NCI-H345 (cell line): ENCODE measurements around the gene SSB.
"Not testable (repeated sequence)": the region's sequence is repeated elsewhere in the genome, so short reads cannot be mapped to it uniquely, and the experiment has no call there.

ENCODE experiments used
- DNase-seq: peaks from one replicate; lab custom pipeline; 2025; lab: John Stamatoyannopoulos, UW

Gene SSB

DNA sequence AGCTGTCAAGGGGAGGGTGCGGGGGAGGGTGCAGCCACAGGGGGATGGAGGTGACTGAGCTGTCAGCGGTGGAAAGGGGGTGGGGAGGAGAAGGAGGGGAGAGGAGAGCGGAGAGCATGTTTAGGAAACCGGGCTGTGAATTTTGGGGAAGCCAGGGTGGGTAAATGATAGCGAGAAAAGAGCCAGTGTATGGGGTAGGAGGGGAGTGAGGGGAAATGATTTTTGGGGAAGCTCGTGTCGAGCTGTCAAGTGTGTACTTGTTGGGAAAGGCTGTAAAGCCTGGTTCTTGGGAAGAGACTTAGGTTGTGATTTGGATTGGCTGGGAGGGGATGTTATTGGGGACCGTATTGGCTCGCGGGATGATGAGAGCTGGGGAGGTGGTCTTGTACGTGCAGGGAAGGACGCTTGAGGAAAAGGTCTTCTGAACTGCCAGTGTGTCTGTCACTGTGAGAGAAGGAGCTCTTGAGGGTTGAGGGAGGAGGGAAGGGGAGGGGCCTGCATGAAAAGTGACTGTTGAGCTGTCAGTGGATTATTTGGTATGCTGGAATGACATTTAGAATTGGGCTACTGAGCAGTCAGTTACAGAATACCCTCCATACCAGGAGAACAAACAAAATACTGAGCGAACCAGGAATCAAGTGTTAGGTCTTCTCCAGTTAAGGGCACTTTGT, 29.6 kb downstream of the SSB start:
- peak; percentile 45 for DNase-seq

DNA sequence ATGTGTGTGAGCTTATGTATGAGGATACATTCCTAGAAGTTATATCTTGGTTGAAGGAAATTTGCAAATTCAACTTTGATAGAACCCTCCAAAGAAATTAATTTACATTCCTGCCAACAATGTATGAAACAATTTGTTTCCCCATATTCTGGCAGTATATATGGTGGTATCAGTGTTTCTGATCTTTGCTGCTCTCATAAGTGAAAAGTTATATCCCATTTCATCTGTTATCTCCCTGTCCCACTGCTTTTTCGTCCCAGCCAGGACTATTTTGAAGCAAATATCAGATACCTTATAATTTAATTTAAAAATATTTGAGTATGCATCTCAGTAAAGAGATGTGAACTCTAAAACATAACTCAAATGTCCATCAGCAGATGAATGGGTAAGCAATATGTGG, 35.7 kb downstream of the SSB start:
- DNase-seq, result no peak

DNA sequence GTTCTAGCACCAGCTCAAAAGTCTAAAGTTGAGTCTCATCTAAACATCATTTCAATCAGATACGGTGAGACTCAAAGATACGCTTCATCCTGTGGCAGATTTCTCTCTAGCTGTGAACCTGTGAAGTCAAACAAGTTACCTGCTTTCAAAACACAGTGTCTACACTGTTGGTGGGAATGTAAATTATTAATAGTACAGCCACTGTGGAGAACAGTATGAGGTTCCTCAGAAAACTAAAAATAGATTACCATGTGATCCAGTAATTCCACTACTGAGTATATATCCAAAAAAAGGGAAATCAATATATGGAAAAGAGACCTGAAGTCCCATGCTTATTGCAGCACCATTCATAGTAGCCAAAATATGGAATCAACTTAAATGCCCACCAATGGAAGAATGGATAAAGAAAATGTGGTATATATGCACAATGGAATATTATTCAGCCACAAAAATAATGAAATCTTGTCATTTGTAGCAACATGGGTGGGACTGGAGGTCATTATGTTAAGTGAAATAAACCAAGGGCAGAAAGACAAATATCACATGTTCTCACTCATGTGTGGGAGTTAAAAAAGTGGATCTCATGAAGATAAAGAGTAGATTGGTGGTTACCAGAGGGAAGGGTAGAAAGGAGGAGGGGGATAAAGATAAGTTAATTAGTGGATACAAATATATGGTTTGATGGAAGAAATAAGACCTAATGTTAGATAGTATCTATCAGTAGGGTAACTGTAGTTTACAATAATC, 40.2 kb downstream of the SSB start:
- DNase-seq, result no peak

DNA sequence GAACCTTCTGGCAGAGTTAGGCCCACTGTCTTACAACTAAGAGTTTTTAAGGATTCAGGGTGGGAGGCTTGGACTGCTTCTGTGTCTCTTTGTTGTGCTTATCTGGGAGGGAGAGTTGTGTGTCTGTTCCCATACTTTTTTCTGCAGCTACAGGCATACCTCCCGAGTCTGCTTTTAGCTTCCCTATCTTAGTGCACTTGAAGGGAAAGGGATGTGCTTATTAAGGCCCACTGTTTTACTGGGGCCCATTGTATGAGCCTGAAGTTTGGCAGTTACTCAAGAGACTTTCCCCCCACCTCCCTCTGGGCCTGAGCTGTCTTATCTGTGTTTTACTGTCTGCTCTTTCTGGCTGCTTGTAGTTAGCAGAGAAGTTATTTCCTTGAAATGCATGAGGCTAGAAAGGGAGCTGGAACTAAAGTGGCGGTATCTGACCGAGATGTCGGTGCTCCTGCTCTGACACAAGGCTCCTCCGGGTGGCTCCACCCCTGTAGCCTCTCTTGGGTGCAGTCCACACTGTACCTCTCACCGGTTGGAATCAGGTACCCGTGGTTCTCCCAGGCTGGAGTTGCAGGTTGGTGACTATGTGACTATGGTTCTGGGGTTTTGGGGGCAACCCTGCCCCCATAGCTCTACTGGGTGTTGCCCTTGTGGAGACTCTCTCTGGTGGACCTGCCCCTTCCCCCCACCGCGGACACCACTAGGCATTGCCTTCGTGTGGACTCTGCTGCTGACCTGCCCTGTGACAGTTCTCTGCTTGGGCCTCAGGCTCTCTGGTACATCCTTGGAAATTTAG, 41.5 kb downstream of the SSB start:
- no peak for DNase-seq

DNA sequence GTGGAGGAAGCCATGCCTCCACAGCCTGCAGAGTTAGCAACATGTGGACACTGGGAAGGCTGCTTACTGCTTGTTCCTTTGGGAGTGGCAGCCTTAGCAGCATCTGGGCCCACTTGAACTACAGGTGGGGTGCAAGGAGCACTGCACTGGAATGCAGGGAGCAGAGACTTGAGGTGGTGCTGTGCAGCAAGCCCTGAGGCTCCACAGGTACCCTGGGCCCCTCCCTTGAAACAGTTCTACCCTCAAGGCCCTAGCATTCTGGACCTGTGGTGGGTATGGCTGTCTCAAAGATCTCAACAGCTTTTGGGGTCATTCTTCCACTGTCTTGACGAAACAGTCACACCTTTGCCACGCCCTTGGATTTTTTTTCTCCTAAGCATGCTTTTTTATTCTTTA, 42.1 kb downstream of the SSB start:
- no peak for DNase-seq

DNA sequence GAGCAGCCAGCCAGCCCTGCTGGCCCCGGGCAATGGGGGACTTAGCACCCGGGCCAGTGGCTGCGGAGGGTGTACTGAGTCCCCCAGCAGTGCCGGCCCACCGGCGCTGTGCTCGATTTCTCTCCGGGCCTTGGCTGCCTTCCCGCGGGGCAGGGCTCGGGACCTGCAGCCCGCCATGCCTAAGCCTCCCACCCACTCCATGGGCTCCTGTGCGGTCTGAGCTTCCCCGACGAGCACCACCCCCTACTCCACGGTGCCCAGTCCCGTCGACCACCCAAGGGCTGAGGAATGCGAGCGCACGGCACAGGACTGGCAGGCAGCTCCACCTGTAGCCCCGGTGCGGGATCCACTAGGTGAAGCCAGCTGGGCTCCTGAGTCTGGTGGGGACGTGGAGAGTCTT, 43.0 kb downstream of the SSB start:
- not testable (repeated sequence) for DNase-seq

DNA sequence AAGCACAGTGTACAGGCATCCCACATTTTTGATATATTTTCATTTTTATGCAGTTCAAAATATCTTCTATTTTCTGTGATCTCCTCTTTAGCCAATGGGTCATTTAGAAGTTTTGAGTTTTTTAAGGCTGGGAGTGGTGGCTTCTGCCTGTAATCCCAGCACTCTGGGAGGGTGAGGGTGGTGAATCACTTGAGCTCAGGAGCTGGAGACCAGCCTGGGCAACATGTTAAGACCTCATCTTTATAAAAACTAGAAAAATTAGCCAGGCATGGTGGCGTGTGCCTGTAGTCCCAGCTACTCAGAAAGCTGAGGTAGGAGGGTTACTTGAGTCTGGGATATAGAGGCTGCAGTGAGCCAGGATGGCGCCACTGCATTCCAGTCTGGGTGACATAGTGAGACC, 46.3 kb downstream of the SSB start:
- no peak for DNase-seq

DNA sequence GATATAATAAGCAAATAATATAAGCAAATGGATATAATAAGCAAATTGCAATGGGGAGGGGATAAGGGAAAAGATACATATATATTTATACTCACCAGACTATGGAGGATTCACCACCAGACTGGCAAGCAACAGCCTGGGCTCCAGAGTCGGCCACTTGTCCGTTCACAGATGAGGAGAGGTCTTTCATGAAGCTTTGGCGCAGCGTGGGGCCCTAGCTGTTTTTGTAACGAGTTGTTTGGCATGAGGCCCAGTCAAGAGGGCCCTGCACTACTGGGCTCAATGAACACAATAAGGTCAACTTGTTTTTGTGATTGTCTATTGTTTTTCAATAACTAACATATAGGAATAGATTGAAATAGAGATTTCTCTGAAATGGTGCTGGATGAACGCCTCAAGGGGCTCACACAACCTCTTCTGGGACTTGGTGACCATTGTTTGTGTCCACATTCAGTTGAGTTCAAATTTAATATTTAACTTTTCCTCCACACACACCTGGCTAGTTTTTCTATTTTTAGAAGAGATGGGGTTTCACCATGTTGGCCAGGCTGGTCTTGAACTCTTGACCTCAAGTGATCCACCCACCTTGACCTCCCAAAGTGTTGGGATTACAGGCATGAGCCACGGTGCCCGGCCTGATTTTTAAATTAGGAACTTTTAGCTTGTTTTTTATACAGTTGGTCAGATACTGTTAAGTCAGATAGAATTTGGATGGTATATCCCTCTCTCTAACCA, 50.5 kb downstream of the SSB start:
- peak; percentile 90 for DNase-seq

DNA sequence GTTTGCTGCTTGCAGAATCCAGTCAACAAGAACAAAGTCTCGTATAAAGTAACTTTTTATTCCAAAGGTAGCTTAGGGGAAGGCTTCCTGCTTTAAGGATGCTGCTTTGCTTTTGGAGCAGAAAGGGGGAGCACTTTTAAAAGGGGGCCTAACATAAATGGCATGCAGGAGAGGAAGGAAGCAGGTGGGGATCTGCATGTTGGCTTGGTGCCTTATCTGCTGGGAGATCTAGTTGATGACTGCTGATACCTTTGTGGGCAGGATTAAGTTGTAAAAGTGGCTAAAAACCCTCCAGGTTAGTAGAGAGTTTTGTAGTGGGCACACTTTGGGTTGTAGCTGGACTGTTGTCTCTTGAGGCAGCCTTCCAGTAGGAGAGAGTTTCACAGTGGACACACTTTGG, 51.0 kb downstream of the SSB start:
- DNase-seq, result peak; percentile 46

DNA sequence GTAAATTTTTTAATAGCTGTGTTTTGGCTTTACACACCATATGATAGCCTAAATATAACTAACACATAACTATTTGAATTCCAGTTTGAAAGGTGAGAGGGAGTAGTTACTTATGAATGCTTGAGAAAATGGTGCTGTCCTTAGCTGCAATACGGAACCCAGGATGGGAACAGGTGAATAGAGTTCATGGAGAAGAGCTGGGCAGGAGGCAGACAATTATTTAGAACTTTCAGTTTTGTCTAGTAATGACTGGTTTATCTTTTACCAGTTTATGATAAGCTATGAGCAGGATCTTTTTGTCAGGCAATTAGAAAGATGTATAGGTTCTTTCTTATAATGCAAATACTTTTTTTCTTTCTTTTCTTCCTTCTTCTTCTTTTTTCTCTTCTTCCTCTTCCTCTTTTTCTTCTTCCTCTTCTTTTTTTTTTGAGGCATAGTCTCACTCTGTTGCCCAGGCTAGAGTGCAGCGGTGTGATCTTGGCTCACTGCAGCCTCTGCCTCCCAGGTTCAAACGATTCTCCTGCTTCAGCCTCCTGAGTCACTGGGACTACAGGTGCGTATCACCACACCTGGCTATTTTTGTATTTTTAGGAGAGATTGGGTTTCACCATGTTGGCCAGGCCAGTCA, 54.5 kb downstream of the SSB start:
- DNase-seq, result no peak

DNA sequence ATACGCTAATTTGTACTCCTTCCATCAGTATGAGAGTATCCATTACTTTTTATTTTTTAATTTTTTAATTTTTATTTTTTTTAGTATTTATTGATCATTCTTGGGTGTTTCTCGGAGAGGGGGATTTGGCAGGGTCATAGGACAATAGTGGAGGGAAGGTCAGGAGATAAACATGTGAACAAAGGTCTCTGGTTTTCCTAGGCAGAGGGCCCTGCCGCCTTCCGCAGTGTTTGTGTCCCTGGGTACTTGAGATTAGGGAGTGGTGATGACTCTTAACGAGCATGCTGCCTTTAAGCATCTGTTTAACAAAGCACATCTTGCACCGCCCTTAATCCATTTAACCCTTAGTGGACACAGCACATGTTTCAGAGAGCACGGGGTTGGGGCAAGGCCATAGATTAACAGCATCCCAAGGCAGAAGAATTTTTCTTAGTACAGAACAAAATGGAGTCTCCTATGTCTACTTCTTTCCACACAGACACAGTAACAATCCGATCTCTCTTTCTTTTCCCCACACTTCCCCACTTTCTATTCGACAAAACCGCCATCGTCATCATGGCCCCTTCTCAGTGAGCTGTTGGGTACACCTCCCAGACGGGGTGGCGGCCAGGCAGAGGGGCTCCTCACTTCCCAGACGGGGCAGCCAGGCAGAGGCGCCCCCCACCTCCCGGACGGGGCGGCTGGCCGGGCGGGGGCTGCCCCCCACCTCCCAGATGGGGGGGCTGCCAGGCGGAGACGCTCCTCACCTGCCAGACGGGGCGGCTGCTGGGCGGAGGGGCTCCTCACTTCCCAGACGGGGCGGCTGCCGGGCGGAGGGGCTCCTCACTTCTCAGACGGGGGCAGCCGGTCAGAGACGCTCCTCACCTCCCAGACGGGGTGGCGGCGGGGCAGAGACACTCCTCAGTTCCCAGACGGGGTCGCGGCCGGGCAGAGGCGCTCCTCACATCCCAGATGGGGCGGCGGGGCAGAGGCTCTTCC, 56.9 kb downstream of the SSB start:
- not testable (repeated sequence) for DNase-seq

DNA sequence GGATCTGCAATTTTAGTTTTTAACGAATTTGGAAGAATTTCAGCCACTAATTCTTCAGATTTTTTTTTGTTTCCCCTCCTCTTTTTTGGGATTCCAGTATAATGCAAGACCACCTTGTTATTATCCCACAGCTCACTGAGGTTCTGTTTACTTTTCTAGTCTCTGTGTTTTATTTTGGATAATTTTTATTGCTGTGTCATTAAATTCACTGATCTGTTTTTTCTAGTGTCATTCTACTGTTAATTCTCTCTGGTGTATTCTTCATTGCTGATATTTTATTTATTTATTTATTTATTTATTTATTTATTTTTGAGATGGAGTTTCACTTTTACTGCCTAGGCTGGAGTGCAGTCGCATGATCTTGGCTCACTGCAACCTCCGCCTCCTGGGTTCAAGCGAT, 60.8 kb downstream of the SSB start:
- no peak for DNase-seq

DNA sequence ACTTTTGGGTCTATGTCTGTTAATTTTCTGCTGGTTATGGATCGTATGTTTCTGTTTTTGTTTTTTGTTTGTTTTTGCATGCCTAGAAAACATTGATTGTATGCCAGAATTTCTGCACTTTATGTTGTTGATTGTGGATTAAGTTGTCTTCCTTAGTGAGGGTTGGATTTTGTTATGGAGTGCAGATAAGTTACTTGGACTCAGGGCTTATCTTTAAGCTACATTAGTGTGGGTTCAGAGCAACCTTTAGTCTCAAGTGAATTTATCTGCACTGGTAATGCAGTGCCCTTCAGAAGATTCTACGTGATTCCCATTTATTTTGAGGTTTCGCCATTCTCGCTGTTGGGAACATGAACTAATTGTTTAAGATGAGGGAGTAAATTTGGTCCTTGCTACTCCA, 61.5 kb downstream of the SSB start:
- DNase-seq, result no peak
